Ishikawa (cell line): ENCODE results near the gene PYM1.

ENCODE experiments used
- CEBPB ChIP-seq: IDR thresholded peaks from 2 replicates; pipeline ENCODE4 v1.6.1; 2012
- EGR1 ChIP-seq: IDR thresholded peaks from 2 replicates; pipeline ENCODE4 v1.6.1; 2012
- EP300 ChIP-seq: IDR thresholded peaks from 2 replicates; pipeline ENCODE4 v1.6.1; 2012; ENCODE audit warnings: borderline replicate concordance
- NFIC ChIP-seq: IDR thresholded peaks from 2 replicates; pipeline ENCODE4 v1.6.1; 2012
- RAD21 ChIP-seq: IDR thresholded peaks from 2 replicates; pipeline ENCODE4 v1.6.1; 2012; ENCODE audit warnings: low read depth
- TAF1 ChIP-seq: IDR thresholded peaks from 2 replicates; pipeline ENCODE4 v1.6.1; 2012; ENCODE audit warnings: low read depth, mild to moderate bottlenecking
- TCF12 ChIP-seq: IDR thresholded peaks from 2 replicates; pipeline ENCODE4 v1.6.1; 2012; ENCODE audit warnings: low read depth
- ZBTB7A ChIP-seq: IDR thresholded peaks from 2 replicates; pipeline ENCODE4 v1.6.1; 2012; ENCODE audit warnings: low read depth
- TF ChIP-seq, protein P1 (sequence below): IDR thresholded peaks from 2 replicates; pipeline ENCODE4 v1.6.1; 2012; ENCODE audit warnings: low read depth, mild to moderate bottlenecking

DNA sequence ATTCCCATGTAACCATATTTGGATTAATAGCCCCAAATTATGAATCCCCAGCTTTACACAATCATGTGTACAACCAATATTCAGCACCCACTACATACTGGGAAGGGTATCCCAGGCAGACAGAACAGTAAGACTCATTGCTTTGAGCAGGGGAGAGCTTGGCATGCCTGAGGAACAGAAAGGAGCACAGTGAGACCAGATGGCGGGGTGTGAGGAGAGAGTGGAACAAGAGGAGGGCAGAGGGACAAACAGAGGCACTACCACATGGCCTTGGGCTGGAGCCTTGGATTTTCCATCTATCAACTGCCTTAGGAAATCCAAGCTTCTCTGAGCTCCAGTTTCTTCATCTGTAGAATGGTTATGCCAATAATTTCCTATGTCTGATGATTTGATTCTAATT is 7.1 kb upstream of the PYM1 start:
- no peak for TF ChIP-seq RAD21
- TF ChIP-seq NFIC, result no peak
- TF ChIP-seq EP300, result no peak
- no peak for TF ChIP-seq CEBPB
- TF ChIP-seq EGR1, result no peak
- TF ChIP-seq TCF12, result no peak
- TF ChIP-seq ZBTB7A, result no peak
- TF ChIP-seq TAF1, result no peak
- TF ChIP-seq, protein P1, sequence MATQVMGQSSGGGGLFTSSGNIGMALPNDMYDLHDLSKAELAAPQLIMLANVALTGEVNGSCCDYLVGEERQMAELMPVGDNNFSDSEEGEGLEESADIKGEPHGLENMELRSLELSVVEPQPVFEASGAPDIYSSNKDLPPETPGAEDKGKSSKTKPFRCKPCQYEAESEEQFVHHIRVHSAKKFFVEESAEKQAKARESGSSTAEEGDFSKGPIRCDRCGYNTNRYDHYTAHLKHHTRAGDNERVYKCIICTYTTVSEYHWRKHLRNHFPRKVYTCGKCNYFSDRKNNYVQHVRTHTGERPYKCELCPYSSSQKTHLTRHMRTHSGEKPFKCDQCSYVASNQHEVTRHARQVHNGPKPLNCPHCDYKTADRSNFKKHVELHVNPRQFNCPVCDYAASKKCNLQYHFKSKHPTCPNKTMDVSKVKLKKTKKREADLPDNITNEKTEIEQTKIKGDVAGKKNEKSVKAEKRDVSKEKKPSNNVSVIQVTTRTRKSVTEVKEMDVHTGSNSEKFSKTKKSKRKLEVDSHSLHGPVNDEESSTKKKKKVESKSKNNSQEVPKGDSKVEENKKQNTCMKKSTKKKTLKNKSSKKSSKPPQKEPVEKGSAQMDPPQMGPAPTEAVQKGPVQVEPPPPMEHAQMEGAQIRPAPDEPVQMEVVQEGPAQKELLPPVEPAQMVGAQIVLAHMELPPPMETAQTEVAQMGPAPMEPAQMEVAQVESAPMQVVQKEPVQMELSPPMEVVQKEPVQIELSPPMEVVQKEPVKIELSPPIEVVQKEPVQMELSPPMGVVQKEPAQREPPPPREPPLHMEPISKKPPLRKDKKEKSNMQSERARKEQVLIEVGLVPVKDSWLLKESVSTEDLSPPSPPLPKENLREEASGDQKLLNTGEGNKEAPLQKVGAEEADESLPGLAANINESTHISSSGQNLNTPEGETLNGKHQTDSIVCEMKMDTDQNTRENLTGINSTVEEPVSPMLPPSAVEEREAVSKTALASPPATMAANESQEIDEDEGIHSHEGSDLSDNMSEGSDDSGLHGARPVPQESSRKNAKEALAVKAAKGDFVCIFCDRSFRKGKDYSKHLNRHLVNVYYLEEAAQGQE, result no peak
